PC-3 (cell line): Measurements from ENCODE around the gene ZNF423. TPM values are rescaled to one million over a fixed set of nuclear protein-coding genes. Genes with fewer than 3 reads are reported as not detected.

Experiments
- ATAC-seq: fragments of 200-7000 bp; cut with Tn5 transposase; 2 replicates; pipeline ENCODE4 v1.9.1; 2020; ENCODE audit warnings: mild to moderate bottlenecking, moderate library complexity
- BruUV-seq: library from RNA; stranded (reverse); fragments of 400-500 nt; replicated peaks from 2 replicates; lab custom pipeline; 2021; lab: Mats Ljungman, UMichigan
- CTCF ChIA-PET: fragments of 300-600 bp; sonication (Branson Sonifier 250); formaldehyde crosslinking; loops from one replicate; lab custom pipeline; 2022; ENCODE audit warnings: antibody characterized with exemption; lab: Charles Lee
- POLR2A ChIA-PET: fragments of 300-600 bp; sonication (Branson Sonifier 250); formaldehyde crosslinking; loops from one replicate; lab custom pipeline; 2022; ENCODE audit warnings: antibody characterized with exemption; ENCODE audit not compliant: unreplicated experiment; lab: Charles Lee
- DNase-seq: peaks from one replicate; pipeline ENCODE4 v3.0.0-alpha.2; 2015
- H2AFZ ChIP-seq: fragments of 300-600 bp; sonication (generic); 2 replicates; pipeline ENCODE4 v1.6.0; 2016; ENCODE audit warnings: antibody characterized with exemption, low read length
- H3F3A ChIP-seq: fragments of 300-600 bp; sonication (generic); one replicate; pipeline ENCODE4 v1.6.0; 2017; ENCODE audit warnings: antibody characterized with exemption, low read length, control low read depth, mild to moderate bottlenecking; ENCODE audit not compliant: unreplicated experiment
- H3K27ac ChIP-seq: fragments of 300-600 bp; sonication (generic); 2 replicates; pipeline ENCODE4 v1.5.1; 2016; ENCODE audit warnings: mild to moderate bottlenecking, low read length
- H3K27me3 ChIP-seq: fragments of 300-600 bp; sonication (generic); 2 replicates; pipeline ENCODE4 v1.6.1; 2016; ENCODE audit warnings: low read length, mixed read lengths
- H3K36me3 ChIP-seq: fragments of 300-600 bp; sonication (generic); 2 replicates; pipeline ENCODE4 v1.6.1; 2016; ENCODE audit warnings: low read depth, mixed run types, low read length, mixed read lengths
- H3K4me1 ChIP-seq: fragments of 300-600 bp; sonication (generic); 2 replicates; pipeline ENCODE4 v1.5.1; 2016; ENCODE audit warnings: low read length; ENCODE audit not compliant: insufficient read depth
- H3K4me2 ChIP-seq: fragments of 300-600 bp; sonication (generic); 2 replicates; pipeline ENCODE4 v1.6.0; 2016; ENCODE audit warnings: low read length
- H3K4me3 ChIP-seq: fragments of 300-600 bp; sonication (generic); 2 replicates; pipeline ENCODE4 v1.5.1; 2016; ENCODE audit warnings: mild to moderate bottlenecking, low read length, mixed read lengths
- H3K79me2 ChIP-seq: fragments of 300-600 bp; sonication (generic); 2 replicates; pipeline ENCODE4 v1.6.1; 2017; ENCODE audit warnings: low read length, mixed read lengths
- H3K9ac ChIP-seq: fragments of 300-600 bp; sonication (generic); 2 replicates; pipeline ENCODE4 v1.6.0; 2016; ENCODE audit warnings: mild to moderate bottlenecking, low read length
- H3K9me2 ChIP-seq: fragments of 300-600 bp; sonication (generic); replicated peaks from 2 replicates; pipeline ENCODE4 v1.6.1; 2016; ENCODE audit warnings: mixed run types, low read length, mixed read lengths
- H3K9me3 ChIP-seq: fragments of 300-600 bp; sonication (generic); 2 replicates; pipeline ENCODE4 v1.6.1; 2016; ENCODE audit warnings: low read length, mixed read lengths
- H4K20me1 ChIP-seq: fragments of 300-600 bp; sonication (generic); 2 replicates; pipeline ENCODE4 v1.6.1; 2016; ENCODE audit warnings: low read length, mixed read lengths
- CTCF ChIP-seq: fragments of 300-600 bp; sonication (generic); conservative IDR thresholded peaks from 2 replicates; pipeline ENCODE4 v1.5.1; 2017; ENCODE audit warnings: antibody characterized with exemption, low read depth, mild to moderate bottlenecking, low read length
- EZH2 ChIP-seq: fragments of 300-600 bp; sonication (generic); IDR thresholded peaks from one replicate; pipeline ENCODE4 v1.6.1; 2017; ENCODE audit warnings: antibody characterized with exemption, mild to moderate bottlenecking, low read length; ENCODE audit not compliant: unreplicated experiment
- EZH2phosphoT487 ChIP-seq: fragments of 300-600 bp; sonication (generic); IDR thresholded peaks from 2 replicates; pipeline ENCODE4 v1.6.1; 2018; ENCODE audit warnings: mild to moderate bottlenecking, antibody characterized with exemption, low read length, borderline replicate concordance
- intact Hi-C: fragments of 100-400 bp; cut with micrococcal nuclease; formaldehyde crosslinking; loops from 2 replicates; pipeline ENCODE4 v1.9.0; 2023
- total RNA-seq: library from RNA; depleted of rRNA; stranded (reverse); fragments of >200 nt; gene quantifications from 2 replicates; pipeline ENCODE4 v1.2.3, GENCODE V29; 2014

Gene ZNF423
- total RNA-seq, 1 experiment from 2014 or later: not detected

DNA sequence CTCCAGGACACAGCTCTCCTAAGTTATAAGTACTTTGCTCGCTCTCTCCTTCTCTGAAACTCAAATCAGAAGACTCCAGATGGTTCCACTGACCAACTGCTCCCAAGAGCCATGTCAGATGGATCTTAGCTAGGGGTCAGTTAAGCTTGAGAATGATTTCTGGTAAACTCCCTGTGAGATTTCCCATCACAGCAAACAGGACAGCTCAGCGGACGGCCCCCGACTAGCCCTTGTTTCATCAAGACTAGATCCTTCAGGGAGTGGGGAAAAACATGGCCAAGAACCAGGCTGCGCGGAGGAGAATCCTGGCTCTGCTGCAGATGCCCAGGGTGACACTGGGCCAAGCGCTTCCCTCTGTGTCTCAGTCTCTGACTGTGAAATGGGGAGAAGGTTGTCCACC lies 322.5 kb downstream of the ZNF423 start:
- H3K27ac ChIP-seq: no peak overlapping the region
- peaks cover 4% of the 10 kb centered on the region; the same call in 1 of the 2 replicates for H3K27me3 ChIP-seq
- ChIA-PET POLR2A (no interaction called here), CTCF (no interaction called here)
- H3K4me3 ChIP-seq: no peak overlapping the region
- no peaks in the 10 kb centered on the region for H3K36me3 ChIP-seq
- no peak overlapping the region for H3K9ac ChIP-seq
- no peak for DNase-seq
- H3K4me1 ChIP-seq: no peaks in the 10 kb centered on the region
- no peaks in the 10 kb centered on the region for H3F3A ChIP-seq
- TF ChIP-seq CTCF: no peak
- TF ChIP-seq EZH2phosphoT487: no peak
- no peak for TF ChIP-seq EZH2
- no peak overlapping the region for H3K4me2 ChIP-seq
- intact Hi-C loops: no loop called here
- no peaks in the 10 kb centered on the region for H3K9me3 ChIP-seq
- H3K79me2 ChIP-seq: no peaks in the 10 kb centered on the region
- no TSS peak for BruUV-seq
- no peak for ATAC-seq
- H3K9me2 ChIP-seq: no peaks in the 10 kb centered on the region
- H4K20me1 ChIP-seq: no peaks in the 10 kb centered on the region
- no peak overlapping the region for H2AFZ ChIP-seq

- no peak overlapping the region for H2AFZ ChIP-seq
- no peak overlapping the region for H3K9ac ChIP-seq
- no peaks in the 10 kb centered on the region for H3F3A ChIP-seq
- H3K4me2 ChIP-seq: no peak overlapping the region
- H3K79me2 ChIP-seq: no peaks in the 10 kb centered on the region
- H3K27me3 ChIP-seq: peaks cover 4% of the 10 kb centered on the region; the same call in 1 of the 2 replicates
- no peak overlapping the region for H3K4me3 ChIP-seq
- DNase-seq (no peak), ATAC-seq (no peak)
- no peaks in the 10 kb centered on the region for H3K36me3 ChIP-seq
- TF ChIP-seq EZH2phosphoT487: no peak
- H4K20me1 ChIP-seq: no peaks in the 10 kb centered on the region
- no peaks in the 10 kb centered on the region for H3K4me1 ChIP-seq
- intact Hi-C loops: no loop called here
- BruUV-seq: no TSS peak
- no peaks in the 10 kb centered on the region for H3K9me2 ChIP-seq
- H3K27ac ChIP-seq: no peak overlapping the region
- no peaks in the 10 kb centered on the region for H3K9me3 ChIP-seq
- CTCF ChIA-PET: no interaction called here
- POLR2A ChIA-PET: no interaction called here
Observed at GRCh38 chr16:49532873-49533272, 323.0 kb downstream of the ZNF423 start.

GRCh38 chr16:49531931-49532840 lies 323.7 kb downstream of the ZNF423 start:
- no peaks in the 10 kb centered on the region for H3K4me1 ChIP-seq
- no peaks in the 10 kb centered on the region for H3K9me3 ChIP-seq
- ATAC-seq: no peak
- no peak for DNase-seq
- no peaks in the 10 kb centered on the region for H3K9me2 ChIP-seq
- H2AFZ ChIP-seq: no peak overlapping the region
- peaks cover 4% of the 10 kb centered on the region; the same call in 1 of the 2 replicates for H3K27me3 ChIP-seq
- no peaks in the 10 kb centered on the region for H4K20me1 ChIP-seq
- H3K9ac ChIP-seq: no peak overlapping the region
- intact Hi-C loops: no loop called here
- no peak overlapping the region for H3K27ac ChIP-seq
- no peak overlapping the region for H3K4me3 ChIP-seq
- no peak for TF ChIP-seq CTCF
- no peak for TF ChIP-seq EZH2phosphoT487
- TF ChIP-seq EZH2: no peak
- BruUV-seq: no TSS peak
- POLR2A ChIA-PET: no interaction called here
- no peaks in the 10 kb centered on the region for H3K79me2 ChIP-seq
- no peak overlapping the region for H3K4me2 ChIP-seq
- no peaks in the 10 kb centered on the region for H3K36me3 ChIP-seq
- no peaks in the 10 kb centered on the region for H3F3A ChIP-seq
- CTCF ChIA-PET: no interaction called here
